Testis (tissue), 2 donors: ENCODE measurements around the gene MAP3K2.

Experiments
- POLR2A ChIP-seq: fragments of 450-650 bp; IDR thresholded peaks from one replicate; pipeline ENCODE4 v1.6.1; 2017; ENCODE audit warnings: antibody characterized with exemption, mild to moderate bottlenecking, moderate library complexity
- TF ChIP-seq, protein P1 (sequence below), 3 experiments: fragments of 450-650 bp in 2 of 3; fragments of 200-600 bp in 1 of 3; sonication (generic) in 1 of 3; IDR thresholded peaks; one replicate each; pipeline ENCODE4 v1.5.1; 2016 to 2019; ENCODE audit warnings: antibody characterized with exemption in 3 of 3, mild to moderate bottlenecking in 2 of 3, moderate library complexity in 1 of 3

DNA sequence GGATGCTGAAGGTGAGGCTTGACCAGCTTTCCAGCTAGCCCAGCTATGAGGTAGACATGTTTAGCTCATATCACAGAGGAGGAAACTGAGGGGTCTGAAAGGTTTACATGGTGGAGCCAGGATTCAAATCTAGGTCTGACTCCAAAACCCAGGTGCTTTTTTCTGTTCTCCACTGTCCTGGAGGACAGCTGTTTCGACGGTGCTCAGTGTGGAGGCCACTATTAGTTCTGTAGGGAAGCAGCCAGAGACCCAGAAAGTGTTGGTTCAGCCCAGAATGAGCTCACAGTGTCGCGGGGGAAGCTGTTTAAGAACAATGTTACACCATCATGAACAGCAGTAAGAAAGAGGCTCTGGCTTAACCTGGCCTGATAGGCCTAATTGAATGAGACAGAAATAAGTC lies 41.5 kb upstream of the MAP3K2 start:
- no peak for TF ChIP-seq POLR2A
- TF ChIP-seq, protein P1, sequence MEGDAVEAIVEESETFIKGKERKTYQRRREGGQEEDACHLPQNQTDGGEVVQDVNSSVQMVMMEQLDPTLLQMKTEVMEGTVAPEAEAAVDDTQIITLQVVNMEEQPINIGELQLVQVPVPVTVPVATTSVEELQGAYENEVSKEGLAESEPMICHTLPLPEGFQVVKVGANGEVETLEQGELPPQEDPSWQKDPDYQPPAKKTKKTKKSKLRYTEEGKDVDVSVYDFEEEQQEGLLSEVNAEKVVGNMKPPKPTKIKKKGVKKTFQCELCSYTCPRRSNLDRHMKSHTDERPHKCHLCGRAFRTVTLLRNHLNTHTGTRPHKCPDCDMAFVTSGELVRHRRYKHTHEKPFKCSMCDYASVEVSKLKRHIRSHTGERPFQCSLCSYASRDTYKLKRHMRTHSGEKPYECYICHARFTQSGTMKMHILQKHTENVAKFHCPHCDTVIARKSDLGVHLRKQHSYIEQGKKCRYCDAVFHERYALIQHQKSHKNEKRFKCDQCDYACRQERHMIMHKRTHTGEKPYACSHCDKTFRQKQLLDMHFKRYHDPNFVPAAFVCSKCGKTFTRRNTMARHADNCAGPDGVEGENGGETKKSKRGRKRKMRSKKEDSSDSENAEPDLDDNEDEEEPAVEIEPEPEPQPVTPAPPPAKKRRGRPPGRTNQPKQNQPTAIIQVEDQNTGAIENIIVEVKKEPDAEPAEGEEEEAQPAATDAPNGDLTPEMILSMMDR (IDR thresholded peaks at IDR 0.05): no peak
